Stimulated activated CD8-positive, alpha-beta memory T cell treated with anti-CD3 and anti-CD28 coated beads, Interleukin-12 subunit alpha, Interleukin-12 subunit beta, amount 100 ng/mL, for 24 hours (primary cell): ENCODE results near the gene ROR2.
"Not testable (repeated sequence)": the region's sequence is repeated elsewhere in the genome, so short reads cannot be mapped to it uniquely, and the experiment has no call there.

Experiments used
- DNase-seq: peaks from one replicate; pipeline ENCODE4 v3.0.0-alpha.2; 2020; ENCODE audit errors: extremely low read depth

ROR2 gene

GRCh38 chr9:91949946-91950664 lies at the start of gene ROR2:
Gene ROR2 (minus strand): TSS chr9:91950228.
- DNase-seq = no peak

GRCh38 chr9:91995000-91995655 lies 45.1 kb upstream of the ROR2 start:
- DNase-seq = no peak

- DNase-seq = no peak
These were observed 44.4 kb upstream of the ROR2 start for GRCh38 chr9:91994422-91994821.

DNA sequence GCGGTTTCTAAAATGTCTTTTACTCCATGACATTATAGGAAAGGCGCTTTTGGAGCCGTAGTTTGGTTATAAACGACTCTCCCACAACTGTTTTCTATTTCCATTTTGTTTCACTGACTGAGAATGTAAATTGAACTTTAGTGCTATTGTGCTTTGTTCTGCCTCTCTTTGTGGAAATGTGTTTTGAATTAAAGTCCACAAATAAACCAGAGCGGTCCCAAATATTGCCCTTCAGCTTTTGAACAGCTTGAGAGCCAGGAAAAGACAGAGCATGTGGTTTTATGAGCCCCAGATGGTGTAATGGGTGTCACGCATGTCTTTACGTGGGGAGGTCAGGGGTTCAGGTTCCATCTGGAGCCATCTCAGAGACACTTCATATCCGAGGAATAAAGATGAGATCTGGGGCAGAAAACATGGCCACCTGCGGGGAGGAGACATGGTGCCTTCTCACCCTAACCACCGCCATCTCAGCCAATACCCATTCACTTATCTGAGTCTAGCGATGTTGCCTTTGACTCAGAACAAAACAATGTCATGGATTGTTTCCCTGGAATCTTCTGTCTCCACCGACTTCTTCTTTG lies 42.5 kb upstream of the ROR2 start:
- no peak for DNase-seq

GRCh38 chr9:91991721-91992341 lies 41.8 kb upstream of the ROR2 start:
- DNase-seq = no peak

DNA sequence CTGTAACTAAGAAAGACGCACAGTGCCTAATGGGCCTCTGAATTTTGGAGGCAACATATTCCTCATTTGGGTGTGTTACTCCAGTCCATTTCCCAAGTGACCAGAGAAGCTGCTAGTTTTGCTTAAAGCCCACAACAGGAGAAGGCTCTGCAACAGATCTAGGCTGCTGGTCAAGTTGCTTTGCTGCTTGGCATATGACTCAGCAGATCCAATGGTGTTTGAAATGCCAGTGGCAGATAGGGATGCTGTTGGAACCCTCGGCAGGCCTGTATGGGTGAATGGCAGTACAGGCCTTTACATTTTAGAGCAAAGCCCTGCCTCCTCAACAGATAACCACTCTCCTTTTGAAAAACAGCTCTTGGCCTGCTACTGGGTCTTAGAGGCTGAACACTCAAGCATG lies 36.2 kb upstream of the ROR2 start:
- DNase-seq = no peak

GRCh38 chr9:91985692-91986091 lies 35.7 kb upstream of the ROR2 start:
- DNase-seq = no peak

GRCh38 chr9:91978740-91979414 lies 28.8 kb upstream of the ROR2 start:
- DNase-seq = no peak

- DNase-seq = not testable (repeated sequence)
These were observed 25.2 kb upstream of the ROR2 start for GRCh38 chr9:91975254-91975653.

GRCh38 chr9:91972711-91973110 lies 22.7 kb upstream of the ROR2 start:
- DNase-seq = no peak

DNA sequence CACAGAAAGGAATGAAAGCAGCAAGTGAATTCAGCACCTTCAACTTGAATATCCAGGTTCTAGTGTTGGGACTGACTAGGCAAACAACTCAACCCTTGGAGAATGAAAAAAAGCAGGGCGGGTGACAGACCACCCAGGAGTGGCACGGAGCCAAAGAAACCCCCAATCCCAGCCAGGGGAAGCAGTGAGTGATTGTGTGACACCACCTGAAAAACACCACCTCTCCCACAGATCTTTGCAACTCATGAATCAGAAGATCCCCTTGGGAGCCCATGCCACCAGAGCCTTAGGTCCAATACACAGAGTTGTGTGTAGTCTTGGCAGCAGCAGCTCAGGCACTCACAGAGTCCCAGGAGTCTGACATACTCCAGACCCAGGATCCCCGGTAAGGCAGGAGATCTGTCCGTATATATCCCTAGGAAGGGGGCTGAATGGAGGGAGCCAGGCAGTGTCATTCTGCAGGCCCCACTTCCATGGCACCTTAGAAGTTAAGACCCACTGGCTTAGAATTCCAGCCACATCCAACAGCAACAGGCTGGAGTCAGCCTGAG lies 22.1 kb upstream of the ROR2 start:
- no peak for DNase-seq

GRCh38 chr9:91967259-91967658 lies 17.2 kb upstream of the ROR2 start:
- DNase-seq = no peak

DNA sequence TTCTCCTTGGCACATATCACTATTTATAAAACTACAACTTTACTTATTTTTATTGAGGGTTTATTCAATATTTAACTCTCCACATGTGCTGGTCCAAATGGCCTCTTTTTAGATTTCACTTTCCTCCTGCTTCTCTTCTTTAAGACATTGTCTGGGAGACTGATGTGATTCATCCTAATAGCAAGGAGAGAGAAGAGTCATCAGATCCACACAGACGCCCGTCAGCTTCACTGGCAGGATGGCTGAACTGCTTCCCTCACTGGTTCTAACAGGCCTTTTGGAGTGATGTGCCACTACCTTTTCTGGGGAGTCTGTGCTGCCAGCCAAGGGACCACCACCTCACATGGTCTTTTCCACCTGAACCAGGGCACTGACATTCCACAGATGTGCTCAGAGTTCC lies 16.5 kb upstream of the ROR2 start:
- no peak for DNase-seq

DNA sequence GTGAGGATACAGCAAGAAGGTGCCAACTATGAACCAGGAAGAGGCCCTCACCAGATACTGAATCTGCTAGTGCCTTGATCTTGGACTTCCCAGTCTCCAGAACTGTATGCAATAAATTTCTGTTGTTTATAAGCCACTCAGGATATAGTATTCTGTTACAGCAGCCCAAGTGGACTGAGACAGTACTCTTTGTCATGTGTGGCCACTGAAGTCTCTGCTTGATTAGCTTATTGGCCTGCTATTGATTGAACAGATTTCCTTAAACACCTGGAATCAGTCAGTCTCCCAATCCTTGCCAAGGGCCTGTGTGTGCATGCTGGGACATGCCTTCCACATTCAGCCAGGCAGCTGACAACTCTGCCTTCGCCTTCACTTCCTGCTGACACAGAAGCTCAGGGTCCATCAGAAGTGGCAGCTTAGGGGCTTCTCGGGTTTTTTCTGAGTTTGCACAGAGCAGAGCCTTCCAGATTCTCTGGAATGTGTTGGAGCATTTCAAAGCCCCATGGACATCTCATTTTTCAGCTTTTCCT lies 13.7 kb upstream of the ROR2 start:
- DNase-seq = no peak

GRCh38 chr9:91960367-91960766 lies 10.3 kb upstream of the ROR2 start:
- no peak for DNase-seq

- no peak for DNase-seq
These were observed 8.1 kb upstream of the ROR2 start for GRCh38 chr9:91958174-91958573.

DNA sequence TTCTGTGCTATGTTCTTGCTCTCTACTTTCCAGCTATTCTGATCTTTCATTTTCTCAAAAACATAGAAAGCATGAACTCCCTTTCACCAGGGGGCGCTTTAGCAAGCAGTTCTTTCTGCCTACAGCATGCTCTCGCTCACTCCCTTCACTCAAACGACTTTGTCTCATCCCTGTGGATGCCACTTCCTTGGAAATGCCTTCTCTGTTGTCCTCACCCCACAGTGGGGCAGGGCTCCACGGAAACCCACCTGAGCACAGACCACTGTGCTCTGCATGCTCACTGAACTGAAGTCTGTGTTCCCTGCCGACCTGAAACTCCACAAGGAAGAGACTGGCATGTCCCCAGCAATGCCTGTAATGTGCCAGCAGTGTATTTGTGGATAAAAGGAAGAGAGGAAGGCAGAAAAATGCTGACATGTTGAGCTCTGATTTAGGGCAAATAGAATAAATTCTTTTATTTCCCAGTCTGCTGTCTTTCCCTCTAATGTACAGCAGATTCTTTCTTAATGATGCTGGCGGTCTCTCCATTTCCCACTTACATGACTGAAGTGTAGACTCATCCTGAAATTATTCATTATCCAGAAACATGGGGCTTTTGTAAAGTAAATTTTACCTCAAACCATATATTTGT lies 4.9 kb upstream of the ROR2 start:
- no peak for DNase-seq

- DNase-seq = no peak
These were observed 3.7 kb upstream of the ROR2 start for GRCh38 chr9:91953718-91954117.

DNA sequence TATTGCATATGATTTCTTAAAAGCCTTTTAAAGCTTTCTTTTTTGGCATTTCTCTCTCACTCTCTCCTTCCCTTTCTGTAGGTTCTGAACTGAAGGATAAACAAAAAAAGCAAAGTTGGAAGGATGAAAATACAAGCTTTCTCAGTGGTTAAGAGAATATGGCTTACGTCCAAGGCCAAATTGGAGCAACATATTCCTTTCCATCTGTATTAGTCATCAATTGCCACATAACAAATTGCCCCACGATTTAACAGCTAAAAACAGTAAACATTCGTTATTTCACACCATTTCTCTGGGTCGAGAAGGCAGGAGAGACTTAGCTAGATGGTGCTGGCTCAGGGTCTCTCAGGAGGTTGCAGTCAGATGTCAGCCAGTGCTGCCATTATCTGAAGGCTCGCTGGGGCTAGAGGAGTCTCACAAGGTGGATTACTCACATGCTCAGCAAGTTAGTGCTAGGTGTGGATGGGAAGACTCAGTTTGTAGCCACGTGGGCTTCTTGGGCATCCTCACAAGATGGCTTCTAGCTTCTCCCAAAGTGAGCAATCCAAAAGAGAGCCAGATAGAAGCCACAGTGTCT lies 2.0 kb upstream of the ROR2 start:
- DNase-seq = no peak

DNA sequence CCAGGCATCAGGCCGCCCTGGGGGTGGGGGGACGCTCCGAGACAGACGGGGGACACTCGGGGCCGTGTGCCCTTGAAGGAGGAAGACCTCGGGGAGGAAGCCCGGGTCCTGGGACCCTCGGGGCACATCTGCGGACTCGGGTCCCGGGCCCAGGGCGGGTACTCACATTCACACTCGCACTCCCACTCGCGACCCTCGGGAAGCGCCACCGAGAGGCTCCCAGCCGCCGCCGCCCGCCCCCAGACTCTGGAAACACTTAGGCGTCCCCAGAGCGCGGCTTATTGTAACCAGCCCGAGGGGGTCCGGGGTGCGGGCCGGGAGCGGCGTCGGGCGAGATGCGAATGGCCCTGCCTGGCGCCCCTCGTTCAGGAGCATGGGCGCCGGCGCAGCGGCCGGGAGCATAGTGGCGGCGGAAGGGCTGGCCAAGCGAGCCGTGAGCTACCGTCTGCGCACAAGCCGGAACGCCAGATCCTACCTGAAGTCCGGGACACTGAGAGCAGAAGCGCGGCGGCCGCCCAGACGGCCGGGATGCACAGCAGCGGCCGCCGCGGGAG lies 559 bp downstream of the ROR2 start:
- DNase-seq = no peak
